GM19023 (cell line): ENCODE measurements around the gene B4GALT1.

Source experiments
- ATAC-seq: cut with Tn5 transposase; IDR thresholded peaks from one replicate; pipeline ENCODE4 v1.9.1; 2021; ENCODE audit warnings: mild to moderate bottlenecking, moderate library complexity; ENCODE audit not compliant: unreplicated experiment

Gene B4GALT1, protein sequence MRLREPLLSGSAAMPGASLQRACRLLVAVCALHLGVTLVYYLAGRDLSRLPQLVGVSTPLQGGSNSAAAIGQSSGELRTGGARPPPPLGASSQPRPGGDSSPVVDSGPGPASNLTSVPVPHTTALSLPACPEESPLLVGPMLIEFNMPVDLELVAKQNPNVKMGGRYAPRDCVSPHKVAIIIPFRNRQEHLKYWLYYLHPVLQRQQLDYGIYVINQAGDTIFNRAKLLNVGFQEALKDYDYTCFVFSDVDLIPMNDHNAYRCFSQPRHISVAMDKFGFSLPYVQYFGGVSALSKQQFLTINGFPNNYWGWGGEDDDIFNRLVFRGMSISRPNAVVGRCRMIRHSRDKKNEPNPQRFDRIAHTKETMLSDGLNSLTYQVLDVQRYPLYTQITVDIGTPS

GRCh38 chr9:33167084-33167971 lies at the start of gene B4GALT1:
TSS of gene B4GALT1 (minus strand) at chr9:33167336. CDS start at chr9:33167169, 167 bp downstream.
- ATAC-seq: peak; percentile 50

DNA sequence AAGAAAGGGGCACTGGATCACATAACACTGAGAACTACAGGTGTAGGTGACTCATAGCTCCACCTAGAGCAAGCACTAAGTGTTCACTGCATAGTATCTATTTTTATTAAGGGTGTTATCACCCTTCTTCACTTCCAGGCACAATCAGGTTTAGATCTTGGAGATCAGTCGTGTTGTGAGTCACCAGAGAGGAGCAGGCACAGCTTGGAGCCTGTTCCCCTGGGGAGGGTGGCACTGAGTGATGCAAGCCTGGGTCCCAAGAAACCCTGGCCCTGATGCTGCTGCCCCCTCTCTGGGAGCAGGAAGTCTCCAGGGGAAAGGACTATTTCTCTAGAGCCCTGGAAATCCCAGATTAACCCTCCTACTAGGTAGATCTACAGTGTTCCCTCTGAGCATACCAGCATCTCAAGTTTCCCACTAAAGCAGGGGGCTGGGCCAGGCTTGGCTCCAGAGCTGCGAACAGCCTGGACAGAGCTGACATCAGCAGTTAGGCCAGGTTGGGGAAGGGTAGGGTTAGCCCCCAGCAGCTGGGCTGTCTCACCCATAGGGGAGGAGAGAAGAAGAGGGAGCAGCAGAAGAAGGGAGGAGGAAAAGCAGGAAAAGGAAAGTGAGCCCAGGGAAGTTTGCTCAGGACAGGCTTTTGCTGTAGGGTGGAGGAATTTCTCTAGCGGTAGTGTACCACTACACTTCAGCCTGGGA lies 44.7 kb upstream of the B4GALT1 start:
- no peak for ATAC-seq

DNA sequence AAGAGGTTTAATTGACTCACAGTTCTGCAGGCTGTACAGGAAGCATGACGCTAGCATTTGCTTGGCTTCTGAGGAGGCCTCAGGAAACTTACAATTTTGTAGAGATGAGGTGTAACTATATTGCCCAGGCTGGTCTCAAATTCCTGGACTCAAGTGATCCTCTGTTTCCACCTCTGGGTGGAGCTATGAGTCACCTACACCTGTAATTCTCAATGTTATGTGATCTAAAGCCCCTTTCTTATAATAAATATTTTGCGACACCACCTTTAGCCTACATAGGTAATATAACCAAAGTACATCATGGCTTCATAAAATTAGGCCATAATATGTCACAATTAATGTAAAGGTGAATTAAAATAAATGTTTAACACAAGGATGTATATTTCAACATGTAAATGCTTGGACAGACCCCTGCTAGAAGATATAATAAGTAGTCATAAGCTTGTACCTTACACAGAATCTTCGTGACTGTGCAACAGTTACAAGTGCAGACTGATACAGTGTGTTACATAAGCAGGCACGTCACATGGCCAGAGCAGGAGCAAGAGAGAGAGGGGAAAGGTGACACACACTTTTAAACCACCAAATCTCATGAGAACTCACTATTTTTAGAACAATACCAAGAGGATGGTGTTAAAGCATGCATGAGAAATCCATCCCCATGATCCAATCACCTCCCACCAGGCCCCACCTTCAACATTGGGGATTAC lies 43.0 kb upstream of the B4GALT1 start:
- ATAC-seq: no peak

DNA sequence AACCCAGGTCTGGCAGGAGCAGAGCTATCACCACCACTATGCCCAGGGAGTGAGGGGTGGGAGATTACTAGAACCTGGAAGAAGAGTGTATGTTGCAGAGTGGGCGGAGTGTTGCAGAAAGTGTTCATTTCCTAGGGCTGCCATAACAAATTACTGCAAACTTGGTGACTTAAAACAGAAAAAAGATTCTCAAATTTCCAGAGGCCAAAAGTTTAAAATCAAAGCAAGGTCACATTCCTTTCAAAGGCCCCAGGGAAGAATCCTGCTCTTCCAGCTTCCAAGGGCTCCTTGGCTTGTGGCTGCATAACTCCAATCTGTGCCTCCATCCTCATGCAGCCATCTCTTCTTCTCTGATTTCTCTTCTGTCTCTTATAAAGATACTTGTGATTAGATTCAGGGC lies 42.3 kb upstream of the B4GALT1 start:
- no peak for ATAC-seq

DNA sequence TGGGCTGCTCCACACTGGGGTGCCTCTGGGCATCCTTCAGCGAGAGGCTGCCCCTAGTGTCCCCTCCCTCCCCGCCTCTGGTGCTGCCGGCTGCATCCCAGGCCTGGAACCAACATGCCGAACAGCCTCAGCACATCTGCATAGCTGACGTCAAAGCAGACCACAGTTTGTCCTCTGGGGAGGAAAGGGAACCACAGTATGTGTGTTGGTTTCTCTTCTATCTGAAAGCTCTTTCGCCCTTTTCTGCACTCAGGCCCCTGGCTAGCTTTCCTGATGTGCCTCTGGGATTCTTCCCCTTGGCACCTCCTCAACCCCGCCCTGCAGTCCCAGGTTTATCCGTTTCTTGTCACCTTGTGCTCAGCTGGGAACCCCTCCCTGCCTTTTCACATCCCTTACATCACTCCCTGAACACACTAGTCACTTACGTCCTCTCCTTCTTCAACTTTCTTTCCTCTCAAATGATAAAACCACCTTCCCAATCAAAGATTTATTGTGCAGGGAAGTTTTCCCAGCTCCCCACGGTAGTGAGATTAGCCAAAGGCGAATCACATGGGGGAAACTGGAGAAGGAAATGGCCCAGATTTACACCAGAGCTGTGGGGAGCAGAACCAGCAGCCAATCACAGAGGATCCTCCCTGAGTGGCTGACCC lies 35.5 kb upstream of the B4GALT1 start:
- ATAC-seq: peak; percentile 99

GRCh38 chr9:33202018-33202417 lies 34.9 kb upstream of the B4GALT1 start:
- peak; percentile 65 for ATAC-seq

DNA sequence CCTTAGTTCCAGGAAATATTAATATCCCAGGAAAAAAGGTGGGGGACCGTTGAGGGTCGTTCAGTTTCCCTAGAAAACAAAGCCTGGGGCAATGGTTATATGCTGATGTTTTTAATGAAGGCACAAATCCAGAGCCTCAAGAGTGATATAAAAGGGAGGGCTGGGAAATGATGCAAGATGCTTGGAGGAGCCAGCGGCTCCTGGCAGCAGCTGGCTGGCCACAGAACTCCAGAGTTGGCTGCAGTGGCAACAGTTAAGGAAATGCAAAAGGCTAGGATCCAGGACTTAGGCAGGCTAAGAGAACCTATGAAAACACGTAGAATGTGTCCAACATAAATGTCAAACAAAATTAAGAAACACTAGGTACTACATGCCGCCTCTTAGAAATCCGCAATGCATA lies 31.0 kb upstream of the B4GALT1 start:
- no peak for ATAC-seq

GRCh38 chr9:33197279-33198152 lies 30.4 kb upstream of the B4GALT1 start:
- no peak for ATAC-seq

DNA sequence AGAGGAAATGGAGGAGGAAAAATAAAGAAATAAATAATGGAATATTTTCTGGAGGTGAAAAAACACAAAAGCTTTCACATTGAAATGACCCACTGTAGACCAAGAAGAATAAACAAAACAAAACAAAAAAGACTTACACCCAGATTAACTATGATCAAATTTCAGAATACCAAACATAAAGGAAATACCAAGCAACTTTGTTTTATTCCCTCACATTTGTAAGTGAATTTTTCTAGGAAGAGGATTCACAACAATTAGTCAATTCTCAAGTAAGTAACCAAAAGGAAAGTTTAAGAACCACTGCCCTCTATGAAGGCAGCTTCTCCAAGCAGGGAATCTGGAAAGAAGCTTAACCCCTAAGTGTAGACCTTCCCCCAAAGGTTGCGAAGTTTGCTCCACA lies 29.6 kb upstream of the B4GALT1 start:
- no peak for ATAC-seq

- no peak for ATAC-seq
These were observed 26.7 kb upstream of the B4GALT1 start for GRCh38 chr9:33193818-33194217.

- ATAC-seq: no peak
These were observed 25.5 kb upstream of the B4GALT1 start for GRCh38 chr9:33192493-33193255.

GRCh38 chr9:33190021-33190705 lies 23.0 kb upstream of the B4GALT1 start:
- no peak for ATAC-seq

- no peak for ATAC-seq
These were observed 22.2 kb upstream of the B4GALT1 start for GRCh38 chr9:33189331-33189791.

- no peak for ATAC-seq
These were observed 21.6 kb upstream of the B4GALT1 start for GRCh38 chr9:33188711-33189110.

DNA sequence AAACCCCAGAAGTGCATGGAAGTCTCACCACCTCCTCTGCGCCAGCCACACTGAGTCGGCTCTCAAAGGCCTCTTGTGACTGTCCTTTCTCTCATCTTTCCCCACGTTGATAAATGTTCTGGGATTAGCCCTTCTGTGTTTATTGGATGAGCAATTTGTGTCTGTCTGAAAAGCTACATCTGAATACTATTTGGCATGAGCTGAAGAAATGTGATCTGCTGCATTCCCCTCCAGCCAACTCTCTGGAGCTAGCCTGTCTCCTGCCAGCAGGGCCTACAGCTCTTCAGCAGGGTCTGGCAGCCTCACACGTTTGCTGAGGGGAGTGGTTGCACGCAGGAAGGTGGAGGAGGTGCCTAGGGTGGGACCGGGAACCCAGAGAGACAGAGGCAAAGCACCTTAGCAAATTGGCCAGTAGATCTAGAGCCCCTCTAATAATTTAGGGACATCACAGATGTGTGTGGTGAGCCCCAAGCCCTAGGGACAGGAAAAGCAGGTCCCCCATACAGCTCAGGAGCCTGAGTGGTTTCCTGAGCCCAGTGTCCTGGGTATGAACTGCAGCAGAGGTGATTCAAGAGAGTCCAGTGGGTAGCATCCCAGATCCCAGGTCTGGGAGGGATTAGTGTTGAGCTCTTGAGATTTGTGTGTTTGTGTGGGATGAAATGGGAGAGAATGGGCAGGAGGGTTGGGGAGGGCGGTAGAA lies 20.5 kb upstream of the B4GALT1 start:
- no peak for ATAC-seq

DNA sequence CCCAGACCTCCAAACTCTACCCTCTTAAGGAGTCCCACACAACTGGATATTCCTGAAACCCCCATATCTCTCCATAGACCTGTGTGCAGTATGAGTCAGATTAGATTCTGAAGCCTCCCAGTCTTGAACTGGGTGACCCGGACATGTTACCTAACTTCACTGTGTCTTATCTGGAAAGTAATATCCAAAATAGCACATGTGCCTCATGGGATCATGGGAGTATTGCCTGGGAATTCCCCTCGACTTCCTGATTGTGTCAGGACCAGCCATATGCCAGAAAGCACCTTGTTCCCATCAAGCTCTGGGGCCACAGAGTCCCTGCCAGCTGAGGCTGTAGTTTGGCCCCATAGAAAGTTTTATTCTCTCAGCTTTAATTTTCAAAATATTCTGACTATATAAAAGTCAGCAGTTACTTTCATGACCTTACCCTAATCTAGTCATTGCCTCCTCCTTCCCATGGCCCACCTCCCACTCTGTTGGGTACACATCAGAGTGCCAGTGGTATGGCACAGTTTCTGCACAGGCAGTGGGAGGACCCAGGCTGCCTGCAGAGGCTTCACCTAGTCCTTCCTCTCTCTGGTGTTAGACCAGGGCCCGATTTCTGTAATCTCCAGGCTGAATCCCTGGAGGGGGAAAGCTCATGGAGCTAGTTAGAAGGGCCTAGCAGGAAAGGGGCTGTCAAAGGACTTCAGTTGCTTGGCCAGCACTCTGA lies 19.5 kb upstream of the B4GALT1 start:
- no peak for ATAC-seq

DNA sequence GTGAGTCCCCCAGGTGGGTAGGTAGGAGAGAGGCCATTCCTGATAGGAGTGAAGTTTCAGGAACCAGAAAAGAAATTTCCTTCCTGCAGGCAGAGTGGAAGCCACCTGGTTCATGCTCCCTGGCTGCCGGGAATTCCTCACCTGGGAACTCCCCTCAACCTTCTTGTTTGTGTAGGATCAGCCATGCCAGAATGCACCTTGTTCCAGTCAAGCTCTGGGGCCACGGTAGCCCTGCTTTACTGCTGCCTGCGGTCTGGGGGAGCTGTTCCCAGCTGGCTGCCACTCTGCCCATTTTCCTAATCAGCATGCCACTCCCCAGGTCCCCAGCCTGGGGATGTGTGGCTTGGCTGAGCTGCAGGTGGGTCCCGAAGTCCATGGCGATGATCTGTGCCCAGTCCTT lies 18.7 kb upstream of the B4GALT1 start:
- ATAC-seq: no peak
